UCSD-AML1 (cell line): ENCODE results near the gene TRIM31.
"Not testable (repeated sequence)": the region's sequence is repeated elsewhere in the genome, so short reads cannot be mapped to it uniquely, and the experiment has no call there.

Experiments used
- DNase-seq: peaks from one replicate; lab custom pipeline; 2025; ENCODE audit not compliant: unreplicated experiment; lab: John Stamatoyannopoulos, UW

Gene TRIM31

GRCh38 chr6:30118691-30119090 lies 5.8 kb upstream of the TRIM31 start:
- not testable (repeated sequence) for DNase-seq

DNA sequence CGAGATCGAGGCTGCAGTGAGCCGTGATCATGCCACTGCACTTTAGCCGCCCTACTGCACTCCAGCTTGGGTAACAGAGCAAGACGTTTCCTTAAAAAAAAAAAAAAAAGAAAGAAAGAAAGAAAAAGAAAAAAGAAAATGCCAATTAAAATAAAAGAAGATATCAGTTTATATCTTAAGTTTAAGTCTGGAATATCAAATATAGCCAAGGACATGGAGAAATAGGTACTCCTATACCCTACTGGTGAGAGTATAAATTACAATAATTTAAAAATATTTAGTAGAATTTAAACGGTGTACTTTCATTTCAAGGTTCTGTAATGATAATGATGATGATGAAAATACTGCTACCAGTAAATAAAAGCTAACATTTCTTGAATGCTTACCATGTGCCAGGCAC lies 3.8 kb upstream of the TRIM31 start:
- DNase-seq, result no peak

GRCh38 chr6:30113841-30114240 lies 951 bp upstream of the TRIM31 start:
- DNase-seq, result no peak

DNA sequence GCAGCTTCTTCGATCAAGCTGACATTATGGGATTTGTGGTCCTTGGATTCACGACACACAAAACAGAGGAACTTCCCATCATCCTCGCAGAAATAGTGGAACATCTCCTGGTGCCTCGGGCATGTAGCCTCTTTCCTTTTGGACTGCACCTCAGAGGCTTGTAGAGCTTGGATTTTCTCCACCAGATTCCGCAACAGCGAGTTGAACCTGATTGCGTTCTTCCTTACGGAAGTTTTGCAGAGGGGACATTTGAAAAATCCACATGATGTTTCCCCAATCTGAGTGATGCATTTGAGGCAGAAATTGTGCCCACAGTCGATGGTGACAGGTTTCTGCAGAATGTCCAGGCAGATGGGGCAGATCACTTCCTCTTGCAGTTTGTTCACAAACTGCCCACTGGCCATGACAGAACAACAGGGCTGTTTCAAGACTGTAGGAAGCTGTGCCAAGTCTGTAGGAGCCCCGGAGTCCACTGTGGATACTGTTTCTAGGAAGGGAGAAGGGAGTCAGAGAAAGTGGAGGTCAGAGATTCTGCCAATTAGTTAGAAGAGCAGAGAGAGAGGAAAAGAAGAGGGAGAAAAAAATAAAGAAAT lies 392 bp downstream of the TRIM31 start:
- DNase-seq, result no peak

GRCh38 chr6:30111266-30111856 lies 1.5 kb downstream of the TRIM31 start:
- DNase-seq, result no peak

DNA sequence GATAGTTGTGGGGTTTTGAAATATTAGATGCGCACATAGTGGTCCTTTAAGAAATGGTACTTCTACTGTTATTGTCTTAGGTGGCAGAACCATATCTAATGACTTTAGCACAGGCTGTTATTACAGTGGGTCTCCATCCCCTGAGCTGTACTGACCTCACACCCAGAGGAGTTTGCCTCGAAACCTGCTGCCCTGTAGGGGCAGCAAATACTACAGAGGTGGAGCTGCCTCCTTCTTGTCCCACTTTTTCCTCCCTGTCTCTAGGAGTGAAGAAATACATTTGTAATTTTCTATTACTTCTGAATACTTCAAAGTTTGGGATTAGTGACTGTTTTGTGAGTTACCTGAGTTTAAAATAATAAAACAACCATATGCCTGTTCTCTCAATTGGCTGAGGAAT lies 8.2 kb downstream of the TRIM31 start:
- no peak for DNase-seq

GRCh38 chr6:30103872-30104179 lies 9.1 kb downstream of the TRIM31 start:
- DNase-seq, result no peak

DNA sequence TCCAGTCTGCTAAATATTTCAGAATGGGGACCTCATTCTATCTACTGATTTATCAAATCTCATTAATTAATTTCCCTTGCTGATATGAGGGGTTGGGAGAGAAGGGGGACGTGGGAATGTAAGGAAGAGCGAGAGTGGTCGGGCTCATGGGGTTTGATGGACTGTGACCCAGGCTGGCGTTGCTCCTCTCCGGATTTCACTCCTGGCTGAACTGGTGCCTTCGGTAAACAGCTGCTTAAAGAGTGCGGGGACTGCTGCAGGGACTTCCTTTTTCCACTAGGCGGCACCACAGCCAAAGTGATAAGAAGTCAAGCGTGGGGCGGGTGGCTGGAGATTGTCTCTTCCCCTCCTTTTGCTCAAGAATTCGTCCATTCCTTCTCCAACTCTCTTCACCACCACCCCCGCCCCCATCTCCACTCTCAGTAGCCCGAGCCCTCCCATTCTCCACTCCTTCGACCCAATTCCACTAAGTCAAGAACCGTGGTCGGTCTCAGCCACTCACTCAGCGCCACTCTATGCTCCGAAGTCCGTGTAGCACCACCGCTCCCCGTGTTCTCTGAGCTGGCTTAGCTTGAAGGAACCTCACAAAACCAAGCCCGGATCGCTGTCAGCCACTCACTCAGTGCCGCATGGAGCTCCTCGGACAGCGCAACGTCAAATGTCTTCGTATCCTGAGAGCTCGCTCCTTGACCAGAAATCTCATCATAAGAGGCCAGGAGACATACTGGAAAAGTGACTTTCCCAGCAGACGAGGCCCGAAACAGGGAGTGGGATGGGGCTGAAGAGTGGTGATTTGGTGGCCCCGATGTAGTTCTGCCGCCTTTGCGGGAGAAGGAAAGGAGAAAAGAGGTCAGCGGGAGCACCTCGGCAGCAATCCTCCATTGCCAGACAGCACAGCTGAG lies 9.7 kb downstream of the TRIM31 start:
- peak; percentile 85 for DNase-seq

DNA sequence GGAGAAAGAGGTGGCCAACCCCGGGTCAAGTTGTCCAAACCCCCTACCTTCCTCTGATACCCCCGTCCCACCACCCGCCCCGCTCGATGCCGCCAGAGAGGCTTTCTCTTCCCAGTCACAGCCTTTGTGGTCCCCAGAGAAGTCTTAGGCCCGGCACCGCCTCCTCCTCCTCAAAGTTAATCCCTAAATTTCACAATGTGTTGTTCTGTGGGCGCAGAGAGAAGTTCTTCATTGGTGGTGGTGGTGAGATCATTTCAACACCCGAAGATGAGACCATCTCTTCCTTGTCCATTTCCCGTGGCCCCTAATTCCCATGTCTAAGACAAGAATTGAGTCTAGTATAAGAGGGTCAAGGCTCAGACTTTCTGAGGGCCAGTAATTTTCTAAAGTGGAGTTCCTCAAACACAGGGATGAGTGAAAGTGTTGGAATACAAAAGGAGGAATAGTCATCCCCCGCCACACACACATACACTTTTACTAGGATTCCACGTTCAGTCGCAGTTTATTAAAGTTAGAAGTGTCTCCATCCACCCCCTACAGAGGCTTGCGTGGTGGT lies 10.4 kb downstream of the TRIM31 start:
- DNase-seq, result no peak

DNA sequence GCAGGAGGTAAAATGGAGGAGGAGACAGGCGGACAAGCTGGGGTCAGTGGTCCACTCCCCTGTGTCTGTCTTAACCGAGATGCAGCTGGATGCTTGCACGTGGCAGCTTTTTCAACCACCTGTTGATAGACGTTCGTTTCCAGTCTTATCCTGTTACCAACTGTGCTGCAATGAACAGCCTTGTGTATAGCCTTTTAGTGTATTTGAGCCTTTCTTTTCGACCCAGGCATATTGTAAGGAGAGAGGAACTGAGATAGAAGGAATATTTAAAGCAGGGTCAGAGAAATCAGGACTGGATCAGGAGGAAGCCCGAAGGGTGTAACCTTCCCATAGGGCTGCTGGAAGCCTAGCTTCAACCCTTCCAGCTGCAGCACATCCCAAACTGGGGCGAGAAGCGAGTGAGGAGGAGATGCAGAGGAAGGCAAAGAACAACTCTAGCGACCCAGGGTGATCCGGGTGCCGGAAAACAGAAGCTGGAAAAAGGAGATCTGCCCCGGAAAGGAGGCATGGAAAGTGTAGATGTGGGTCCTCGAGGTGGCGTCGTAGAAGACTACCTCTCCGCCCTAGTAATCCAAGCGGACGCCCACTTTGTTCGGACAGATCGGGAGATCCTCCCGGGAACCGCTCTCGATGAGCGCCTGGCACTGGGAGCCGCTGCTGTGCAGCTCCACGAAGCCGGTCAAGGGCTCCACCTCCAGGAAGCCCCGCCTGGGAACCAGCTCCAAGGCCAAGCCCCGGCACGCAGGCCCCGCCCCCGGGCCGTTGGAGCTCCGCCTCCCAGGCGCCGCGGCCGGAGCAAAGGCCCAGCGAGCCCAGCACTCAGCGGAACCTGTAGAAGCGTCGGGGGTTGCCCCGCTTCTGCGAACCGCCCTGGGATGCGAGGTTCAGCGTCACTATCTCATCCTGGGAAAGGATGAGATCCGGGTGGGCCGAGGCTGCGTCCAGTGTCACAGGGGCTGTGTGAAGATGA lies 11.2 kb downstream of the TRIM31 start:
- peak; percentile 88 for DNase-seq

- peak; percentile 59 for DNase-seq
These were observed 12.1 kb downstream of the TRIM31 start for GRCh38 chr6:30100585-30101443.

GRCh38 chr6:30100154-30100553 lies 12.7 kb downstream of the TRIM31 start:
- no peak for DNase-seq

- no peak for DNase-seq
These were observed 14.8 kb downstream of the TRIM31 start for GRCh38 chr6:30097902-30098768.

DNA sequence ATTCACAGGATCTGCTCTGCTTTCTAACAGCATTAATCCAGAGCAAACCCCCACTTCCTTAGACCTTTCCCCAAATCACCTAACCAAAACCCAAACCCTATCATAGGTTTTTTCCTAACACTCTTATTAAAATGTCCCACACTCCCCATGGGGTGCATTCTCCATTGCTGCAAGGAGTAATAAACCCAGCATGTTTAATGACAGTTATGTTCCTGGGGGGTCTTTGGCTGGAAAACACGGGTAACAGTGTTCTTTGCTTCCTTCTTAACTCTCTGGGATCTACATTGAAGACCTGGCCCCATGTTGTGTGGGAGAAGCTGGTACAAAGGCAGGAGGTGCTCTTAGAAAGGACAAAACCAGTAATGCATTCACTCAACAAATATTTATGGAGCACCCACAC lies 16.1 kb downstream of the TRIM31 start:
- DNase-seq, result no peak

DNA sequence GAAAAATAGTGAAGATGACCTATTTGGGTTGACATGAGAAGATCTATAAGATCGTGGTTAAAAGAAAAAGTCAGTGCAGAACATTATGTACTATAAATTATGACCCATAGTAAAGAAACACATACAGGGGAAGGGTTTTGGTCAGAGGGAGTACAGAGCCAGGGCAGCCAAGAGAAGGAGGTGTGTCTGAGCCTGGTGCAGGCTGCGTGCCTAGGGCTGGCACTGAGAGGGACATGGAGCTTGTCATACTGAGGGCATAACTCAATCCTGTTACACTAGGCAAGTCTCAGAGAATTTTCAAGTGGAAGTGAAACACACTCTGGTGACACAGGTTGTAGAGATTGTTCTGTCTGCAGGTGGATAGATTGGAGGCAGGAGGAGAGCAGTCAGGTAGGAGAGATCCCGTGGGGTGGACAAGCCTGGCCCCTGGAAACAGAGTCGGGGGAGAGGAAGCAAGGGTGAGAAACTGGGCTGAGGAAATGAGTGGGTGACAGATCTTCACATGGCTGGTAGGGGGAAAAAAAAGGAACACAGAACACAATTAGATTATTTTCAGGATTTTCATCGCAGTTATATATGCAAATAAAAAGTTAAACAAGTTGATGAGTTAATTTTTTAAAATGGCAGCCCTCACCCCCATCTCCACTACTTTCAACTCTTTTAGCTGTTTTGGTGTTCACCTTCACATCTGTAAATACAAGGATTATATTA lies 18.8 kb downstream of the TRIM31 start:
- no peak for DNase-seq

- no peak for DNase-seq
These were observed 19.9 kb downstream of the TRIM31 start for GRCh38 chr6:30092852-30093543.

DNA sequence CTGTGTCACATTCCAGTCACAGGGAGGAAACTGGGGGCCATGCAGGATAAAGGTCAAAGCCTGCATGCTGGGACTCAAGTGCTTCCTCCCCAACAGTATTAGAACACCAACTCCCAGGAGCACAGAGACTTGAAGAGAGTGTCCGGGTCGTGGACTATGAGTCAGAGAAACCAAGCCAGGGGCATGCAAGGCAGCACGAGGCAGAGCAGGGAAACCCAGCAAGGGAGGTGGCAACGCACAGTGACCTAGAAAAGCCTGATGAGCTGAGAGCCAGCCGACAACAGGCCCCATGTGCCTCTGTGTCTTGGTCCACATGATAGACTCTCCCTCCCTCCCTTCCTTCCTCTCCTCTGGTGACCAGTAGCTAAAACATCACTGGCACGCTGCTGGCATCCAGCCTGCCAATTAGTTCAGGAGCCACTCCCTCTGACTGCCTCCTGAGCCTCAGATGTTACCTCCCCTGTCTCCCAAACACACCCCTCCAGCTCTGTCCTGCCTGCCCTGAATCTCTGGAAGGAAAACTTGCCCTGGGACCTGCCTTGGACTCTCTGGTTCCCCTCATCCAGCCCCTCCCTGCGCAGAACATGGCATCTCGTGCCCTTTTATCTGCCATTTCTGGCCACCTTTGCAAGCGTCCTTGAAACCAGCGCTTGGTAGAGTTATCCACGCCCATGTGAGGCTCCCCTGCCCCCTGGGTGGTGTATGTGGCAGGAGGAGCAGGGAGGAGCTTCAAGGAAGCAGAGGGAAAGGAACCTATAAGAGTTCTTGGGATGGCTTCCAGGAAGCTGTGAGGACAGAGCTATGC lies 21.1 kb downstream of the TRIM31 start:
- no peak for DNase-seq
